Left cardiac atrium (tissue), 4 donors: Measurements from ENCODE around the gene GZMM. TPM values are rescaled to one million over a fixed set of nuclear protein-coding genes. Genes with fewer than 3 reads are reported as not detected.
A peak's percentile ranks its signal among the peaks of the same experiment; 100 is the strongest.

Experiments used
- ATAC-seq, 2 donors: fragments of 200-7000 bp; cut with Tn5 transposase; one replicate each; pipeline ENCODE4 v1.9.1; 2020; ENCODE audit warnings: mild to moderate bottlenecking in 2 of 2, moderate library complexity in 2 of 2
- DNase-seq: peaks from one replicate; pipeline ENCODE4 v3.0.0-alpha.2; 2020
- intact Hi-C, 2 donors: fragments of 100-400 bp; cut with DNase I; formaldehyde crosslinking; loops; one replicate each; pipeline versions ENCODE4 v1.14.1 to v1.15.1; 2022 to 2023
- total RNA-seq, 2 donors: library from RNA; stranded (reverse); fragmentation: NEBNext Ultra II Directional; extraction: Animal tissue kit (Norgen Biotek cat#: 25700); gene quantifications; one replicate each; pipeline ENCODE4 v1.2.1, GENCODE V29; 2021
- donor health status: DM: no; HTN: yes; CAD: no.
- donor health status: DM: no; HTN: yes; CAD: no; lungs with severe emphysema.
- donor health status: DM: yes; HTN: yes; CAD: no.
- donor health status: Dilated cardiomyopathy.

Gene GZMM
- total RNA-seq, 2 donors from 2014 or later = 0.81 to 1.1 TPM

DNA sequence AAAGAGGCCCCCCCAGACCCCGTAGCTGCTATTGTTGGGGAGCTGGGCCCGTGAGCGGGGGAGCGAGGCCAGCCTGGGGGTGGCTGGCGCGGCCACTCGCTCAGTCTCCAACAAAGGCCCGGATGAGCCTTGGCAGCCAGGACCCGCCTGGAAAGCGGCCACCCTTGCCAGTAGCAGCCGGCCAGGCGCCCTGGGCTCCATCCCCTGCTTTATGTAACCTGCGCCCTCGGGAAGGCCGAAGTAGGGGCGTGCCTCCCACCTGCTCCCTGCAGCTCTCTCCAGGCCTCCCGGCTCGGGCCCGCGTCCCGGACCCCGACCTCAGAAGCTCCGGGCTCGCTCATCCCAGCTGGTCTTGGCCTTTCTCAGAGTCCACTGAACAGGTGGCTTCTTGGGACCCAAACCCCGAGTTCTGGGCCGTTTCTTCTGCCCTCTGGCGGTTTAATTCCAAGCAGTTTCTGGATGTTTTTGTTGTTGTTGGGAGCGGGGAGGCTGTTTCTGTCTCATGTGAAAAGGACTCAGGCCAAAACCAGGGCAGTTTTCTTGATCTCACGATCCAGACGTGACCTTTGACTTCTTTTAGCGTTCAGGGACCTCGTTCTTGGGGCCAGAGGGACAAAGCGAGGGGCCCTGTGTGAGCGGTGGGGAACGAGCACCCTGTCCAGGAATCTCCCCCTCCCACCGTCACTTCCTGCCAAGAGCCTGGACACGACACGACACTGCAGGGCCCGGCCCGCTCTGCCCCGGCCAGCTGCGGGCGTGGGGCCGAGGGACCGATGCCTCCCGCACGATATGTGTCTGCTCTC lies 11.1 kb upstream of the GZMM start:
- intact Hi-C loops = loop anchor here in 1 of 2 donors (2.0 kb wide), 1 partner anchor 40 kb away; the partner anchor contains the start of gene BSG
- peak; percentile 83 for DNase-seq
- peak; percentile 57 to 68 for ATAC-seq

DNA sequence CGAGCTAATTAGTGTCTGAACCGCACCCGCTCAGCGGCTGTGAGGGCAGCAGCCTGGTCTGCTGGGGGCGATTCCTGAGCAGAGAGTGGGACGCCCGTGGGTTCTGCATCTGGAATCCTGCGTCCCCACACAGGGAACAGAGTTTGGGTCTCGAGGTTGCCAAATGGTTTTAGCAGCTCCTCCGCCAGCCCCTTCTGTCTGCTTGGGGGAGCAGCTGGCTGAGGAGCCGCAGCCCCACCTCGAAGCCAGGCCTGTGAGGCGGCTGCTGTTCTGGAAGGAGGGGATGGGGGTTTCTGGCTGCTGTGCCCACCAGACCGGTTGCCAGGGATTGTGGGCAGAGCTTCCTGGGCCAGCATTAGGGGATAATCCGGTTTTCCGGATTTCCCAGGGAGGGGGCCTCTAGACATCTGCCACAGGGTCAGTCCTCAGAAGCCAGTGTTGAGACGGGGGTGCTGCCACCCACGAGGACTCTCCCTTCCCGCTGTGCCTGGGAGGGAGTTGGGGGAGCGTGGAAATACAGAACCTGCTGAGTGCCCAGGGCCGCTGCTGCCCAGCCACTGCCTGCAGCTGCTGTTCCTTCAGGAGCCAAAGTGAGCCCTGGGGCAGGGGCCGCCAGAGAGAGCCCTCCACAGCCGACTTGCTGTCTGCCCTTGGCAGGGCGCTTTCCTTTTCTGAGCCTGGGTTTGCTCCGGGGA lies 10.3 kb upstream of the GZMM start:
- no peak for ATAC-seq
- no peak for DNase-seq
- intact Hi-C loops = loop anchor here in 1 of 2 donors (2.0 kb wide), 1 partner anchor 39 kb away; the partner anchor contains the start of gene BSG

DNA sequence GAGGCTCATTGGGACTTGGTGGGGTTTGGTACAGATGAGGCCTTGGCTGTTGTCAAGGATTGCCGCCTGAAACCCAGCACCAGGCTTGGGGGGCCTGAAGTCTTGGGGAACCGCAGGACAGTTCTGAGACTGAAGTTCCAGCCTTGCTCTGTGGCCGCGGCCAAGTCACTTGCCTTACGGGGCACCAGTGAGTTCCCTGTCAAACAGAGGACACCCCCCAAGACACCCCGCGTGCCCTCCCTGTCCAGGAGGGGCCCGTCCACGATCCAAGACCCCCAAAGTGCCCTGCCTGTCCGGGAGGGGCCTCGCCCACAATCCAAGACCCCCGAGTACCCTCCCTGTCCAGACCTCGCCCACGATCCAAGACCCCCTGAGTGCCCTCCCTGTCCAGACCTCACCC lies 9.8 kb upstream of the GZMM start:
- intact Hi-C loops = no loop called here
- no peak for DNase-seq
- ATAC-seq = no peak

DNA sequence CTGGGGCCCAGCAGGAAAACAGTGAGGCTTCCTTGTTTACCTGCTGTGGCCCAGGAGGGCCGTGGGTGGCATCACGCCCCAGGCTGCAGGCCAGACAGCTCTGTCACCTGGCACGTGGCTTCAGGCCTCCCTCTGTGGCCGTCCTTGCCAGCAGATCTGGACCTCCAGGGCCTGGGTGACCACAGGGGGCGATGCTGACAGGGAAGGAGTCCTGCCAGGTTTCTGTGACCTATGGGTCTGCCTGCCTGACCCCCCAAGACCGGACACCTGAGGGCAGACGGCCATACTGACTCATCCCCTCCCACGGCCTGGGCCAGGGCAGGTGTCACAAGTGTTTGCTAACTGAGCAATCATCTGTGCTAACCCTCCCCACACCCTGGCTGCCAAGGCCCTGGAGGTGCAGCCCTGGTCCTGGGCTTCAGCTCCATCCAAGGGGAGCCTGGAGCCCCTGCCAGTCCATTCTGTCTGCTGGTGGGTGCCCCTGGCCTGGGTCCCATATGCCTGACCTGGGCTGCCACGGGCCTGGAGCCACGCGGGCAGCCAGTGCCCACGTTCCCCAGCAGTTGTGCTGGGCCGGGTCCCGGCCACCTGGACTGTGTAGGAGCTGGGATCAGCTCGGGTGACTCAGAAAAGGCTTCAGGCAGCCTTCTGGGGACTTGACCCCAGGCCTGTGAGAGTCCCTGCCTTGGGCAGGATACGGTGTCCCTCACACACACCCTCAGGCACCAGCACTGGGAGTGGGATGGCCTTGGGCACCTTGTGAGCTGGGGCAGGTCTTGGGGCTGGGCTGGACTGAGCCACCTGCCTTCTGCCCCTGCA lies 8.6 kb upstream of the GZMM start:
- intact Hi-C loops = no loop called here
- ATAC-seq (no peak), DNase-seq (no peak)

DNA sequence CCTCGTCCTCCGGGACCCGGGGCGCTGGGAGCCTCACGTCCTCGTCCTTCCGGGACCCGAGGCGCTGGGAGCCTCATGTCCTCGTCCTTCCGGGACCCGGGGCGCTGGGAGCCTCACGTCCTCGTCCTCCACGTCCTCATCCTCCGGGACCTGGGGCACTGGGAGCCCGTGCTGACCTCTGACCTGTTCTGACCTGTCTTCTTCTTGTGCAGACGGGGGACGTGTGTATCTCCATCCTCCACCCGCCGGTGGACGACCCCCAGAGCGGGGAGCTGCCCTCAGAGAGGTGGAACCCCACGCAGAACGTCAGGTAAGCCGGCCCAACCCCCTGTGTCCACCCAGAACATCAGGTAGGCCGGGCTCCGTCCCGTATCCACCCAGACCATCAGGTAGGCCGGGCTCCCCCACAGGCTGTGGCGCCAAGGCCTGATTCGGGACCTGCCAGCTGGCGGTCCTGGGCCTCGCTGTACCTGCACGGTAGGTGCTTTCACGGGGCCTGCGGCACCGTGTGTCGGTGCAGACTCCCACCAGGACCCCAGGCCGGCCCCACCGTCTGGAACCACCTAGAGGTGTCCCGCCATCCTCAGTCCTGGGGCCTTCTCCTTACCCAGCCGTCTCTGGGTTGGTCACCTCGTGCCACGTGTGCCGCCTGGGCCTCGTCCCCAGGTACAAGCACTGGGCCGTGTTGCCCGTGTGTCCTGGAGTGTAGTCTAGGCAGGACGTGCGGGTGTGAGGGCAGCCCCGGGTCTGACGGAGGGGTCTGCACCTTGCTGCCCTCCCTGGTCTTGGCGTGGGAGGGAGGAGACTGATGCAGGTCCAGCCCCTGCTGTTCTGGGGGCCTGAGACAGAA lies 7.6 kb upstream of the GZMM start:
- intact Hi-C loops = no loop called here
- ATAC-seq = no peak
- no peak for DNase-seq

DNA sequence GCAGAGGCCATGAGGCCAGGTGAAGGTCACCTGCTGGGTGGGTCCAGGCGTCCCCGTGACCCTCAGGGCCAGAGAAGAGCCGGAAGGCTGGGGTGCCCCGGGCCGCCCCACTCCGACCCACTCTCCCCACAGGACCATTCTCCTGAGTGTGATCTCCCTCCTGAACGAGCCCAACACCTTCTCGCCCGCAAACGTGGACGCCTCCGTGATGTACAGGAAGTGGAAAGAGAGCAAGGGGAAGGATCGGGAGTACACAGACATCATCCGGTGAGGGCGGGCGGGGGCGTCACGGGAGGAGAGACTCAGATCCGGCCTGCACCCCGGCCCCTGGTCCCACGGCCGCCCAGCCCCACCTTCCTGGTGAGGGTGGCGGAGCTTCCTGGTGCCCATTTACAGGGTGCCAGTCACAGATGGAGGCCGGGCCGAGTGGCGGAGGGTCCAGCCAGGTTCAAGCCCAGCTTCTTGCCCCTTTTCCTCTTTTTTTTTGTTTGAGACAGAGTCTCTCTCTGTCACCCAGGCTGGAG lies 6.9 kb upstream of the GZMM start:
- intact Hi-C loops = no loop called here
- no peak for DNase-seq

DNA sequence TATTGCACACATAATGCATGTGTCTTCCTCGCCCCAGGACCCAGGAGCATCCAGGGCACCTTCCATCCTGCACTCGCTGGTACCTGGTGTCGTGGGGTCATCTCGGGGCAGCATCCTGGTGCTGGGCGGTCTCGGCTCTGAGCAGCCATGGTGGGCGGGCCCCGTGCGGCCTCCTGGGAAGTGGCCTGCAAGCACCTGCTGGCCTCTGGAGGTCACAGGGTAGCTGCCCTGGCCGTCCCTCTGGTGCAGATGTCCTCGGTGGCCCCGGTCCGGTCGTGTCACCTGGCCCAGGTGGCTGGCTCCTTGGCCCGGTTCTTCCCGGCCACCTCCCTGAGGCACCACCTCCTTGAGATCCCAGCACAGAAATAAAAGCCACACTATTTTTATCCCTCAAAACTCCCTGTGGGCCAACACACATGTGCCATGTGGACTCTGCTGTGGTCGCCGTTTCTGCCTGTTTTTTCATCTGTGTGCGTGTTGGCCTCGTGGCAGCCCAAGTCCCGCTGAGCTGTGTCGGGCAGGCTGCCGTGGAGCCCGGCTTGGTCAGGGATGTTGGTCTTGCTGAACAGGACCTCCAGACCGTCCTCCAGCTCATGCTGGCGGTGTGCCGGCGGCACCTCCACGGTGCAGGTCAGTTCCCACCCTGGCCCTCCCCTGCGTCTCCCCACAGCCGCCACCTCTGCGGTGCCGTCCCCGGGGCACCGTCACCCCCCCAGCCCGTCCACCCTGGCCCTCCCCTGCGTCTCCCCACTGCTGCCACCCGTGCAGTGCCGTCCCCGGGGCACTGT lies 5.0 kb upstream of the GZMM start:
- ATAC-seq = no peak
- no peak for DNase-seq
- intact Hi-C loops = no loop called here

More for the DNA sequence above, 6.9 kb upstream of the GZMM start:
- ATAC-seq = no peak

DNA sequence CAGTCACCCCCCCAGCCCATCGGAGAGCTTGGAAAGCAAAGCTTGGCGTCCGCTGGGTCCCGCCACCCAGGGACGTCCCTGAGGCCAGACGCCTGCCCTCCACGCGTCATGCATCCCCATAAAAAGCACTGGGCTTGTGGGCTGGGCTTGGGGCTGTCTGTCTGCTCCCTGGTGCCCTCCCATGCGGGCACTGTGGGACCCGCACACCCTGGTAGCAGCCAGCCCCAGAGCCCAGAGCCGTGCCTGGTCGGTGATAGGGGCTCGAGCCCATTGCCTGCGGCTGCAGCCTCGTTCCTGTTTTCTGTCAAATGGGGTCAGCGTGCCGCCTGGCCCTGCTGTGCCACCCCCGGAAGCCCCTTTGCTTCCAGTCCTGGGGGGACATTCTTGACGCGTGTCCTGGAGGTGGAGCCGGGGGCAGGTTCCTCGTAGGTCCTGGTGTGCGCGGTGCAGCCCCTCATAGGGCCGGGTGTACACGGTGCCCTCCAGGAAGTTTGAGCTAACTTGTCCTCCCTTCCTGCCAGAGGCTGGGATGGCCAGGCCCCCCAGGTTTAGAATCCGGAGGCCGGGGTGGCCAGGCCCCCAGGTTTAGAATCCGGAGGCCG lies 4.3 kb upstream of the GZMM start:
- DNase-seq = no peak
- intact Hi-C loops = no loop called here
- peak in 1 of 2 donors; percentile 48 for ATAC-seq

DNA sequence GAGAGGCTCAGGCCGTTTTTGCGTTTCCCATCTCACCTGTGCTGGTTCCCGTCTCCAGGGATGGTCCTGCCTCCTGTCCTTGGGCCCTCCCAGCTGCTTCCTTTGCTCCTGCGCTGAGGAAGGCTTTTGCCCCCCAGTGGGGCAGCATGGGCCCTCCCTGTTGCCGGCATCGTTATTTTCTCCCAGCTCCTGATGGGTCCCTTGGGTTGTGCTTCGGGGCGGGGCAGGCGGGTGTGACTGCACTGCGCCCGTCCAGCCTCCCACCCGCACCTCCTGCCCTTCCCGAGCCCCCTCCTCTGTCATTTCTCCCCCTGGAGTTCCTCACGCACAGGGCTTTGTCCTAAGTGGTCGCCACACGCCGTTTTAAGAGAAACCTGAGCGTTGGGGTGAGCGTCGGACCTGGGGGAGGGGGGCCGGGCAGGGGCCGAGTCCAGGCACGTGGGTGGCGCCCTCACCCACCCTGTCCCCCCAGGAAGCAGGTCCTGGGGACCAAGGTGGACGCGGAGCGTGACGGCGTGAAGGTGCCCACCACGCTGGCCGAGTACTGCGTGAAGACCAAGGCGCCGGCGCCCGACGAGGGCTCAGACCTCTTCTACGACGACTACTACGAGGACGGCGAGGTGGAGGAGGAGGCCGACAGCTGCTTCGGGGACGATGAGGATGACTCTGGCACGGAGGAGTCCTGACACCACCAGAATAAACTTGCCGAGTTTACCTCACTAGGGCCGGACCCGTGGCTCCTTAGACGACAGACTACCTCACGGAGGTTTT lies 2.8 kb upstream of the GZMM start:
- DNase-seq (no peak), ATAC-seq (no peak)
- intact Hi-C loops = no loop called here

DNA sequence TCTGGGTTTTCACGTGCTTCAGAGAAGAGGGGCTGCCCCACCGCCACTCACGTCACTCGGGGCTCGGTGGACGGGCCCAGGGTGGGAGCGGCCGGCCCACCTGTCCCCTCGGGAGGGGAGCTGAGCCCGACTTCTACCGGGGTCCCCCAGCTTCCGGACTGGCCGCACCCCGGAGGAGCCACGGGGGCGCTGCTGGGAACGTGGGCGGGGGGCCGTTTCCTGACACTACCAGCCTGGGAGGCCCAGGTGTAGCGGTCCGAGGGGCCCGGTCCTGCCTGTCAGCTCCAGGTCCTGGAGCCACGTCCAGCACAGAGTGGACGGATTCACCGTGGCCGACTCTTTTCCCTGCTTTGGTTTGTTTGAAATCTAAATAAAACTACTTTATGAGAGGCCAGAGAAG lies 2.2 kb upstream of the GZMM start:
- intact Hi-C loops = no loop called here
- ATAC-seq (no peak), DNase-seq (no peak)

DNA sequence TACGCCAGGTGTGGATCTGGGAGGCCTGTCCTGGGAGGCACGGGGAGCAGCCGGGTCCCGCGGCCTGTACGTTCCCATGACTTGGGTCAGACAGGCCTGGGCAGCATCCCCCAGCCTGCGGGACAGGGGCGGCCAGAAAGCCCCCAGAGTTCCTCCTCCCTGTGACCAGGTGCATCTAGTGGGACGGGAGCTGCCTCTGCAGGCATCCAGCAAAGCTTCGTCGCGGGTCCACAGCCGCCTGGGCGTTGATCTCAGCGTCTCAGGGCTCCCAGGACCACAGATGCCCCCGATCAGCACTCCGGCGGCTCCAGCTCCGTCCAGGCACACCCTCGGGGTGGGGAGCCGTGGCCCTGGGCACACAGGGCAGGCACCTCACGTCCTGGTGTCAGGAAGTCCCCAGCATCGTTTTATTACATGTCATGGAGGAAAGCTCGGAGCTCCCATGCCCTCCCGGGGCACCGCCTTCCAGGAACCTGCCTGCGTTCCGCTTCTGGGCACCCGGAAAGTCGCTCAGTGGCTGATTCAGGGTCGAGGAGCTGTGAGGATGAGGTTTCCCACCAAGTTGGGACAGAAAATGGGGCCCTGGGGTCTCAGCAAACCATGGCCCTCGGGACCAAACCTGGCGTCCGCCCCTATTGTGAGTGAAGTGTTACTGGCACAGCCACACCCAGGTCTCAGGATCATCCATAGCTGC lies 1.5 kb upstream of the GZMM start:
- intact Hi-C loops = no loop called here
- no peak for ATAC-seq
- DNase-seq = no peak

DNA sequence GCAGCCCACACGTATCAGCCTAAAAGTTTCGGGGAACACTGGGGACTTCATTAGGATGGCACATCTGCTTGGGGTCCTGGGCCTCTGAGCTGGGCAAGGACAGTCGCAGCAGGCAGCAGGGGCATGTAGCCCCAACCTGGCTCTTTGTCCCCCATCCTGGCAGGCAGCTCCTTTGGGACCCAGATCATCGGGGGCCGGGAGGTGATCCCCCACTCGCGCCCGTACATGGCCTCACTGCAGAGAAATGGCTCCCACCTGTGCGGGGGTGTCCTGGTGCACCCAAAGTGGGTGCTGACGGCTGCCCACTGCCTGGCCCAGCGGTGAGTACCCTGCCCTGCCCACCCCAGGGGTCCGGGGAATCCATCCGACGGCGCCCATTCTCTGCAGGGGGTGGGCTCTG lies 3.3 kb downstream of the GZMM start:
- ATAC-seq (no peak), DNase-seq (no peak)
- intact Hi-C loops = no loop called here

DNA sequence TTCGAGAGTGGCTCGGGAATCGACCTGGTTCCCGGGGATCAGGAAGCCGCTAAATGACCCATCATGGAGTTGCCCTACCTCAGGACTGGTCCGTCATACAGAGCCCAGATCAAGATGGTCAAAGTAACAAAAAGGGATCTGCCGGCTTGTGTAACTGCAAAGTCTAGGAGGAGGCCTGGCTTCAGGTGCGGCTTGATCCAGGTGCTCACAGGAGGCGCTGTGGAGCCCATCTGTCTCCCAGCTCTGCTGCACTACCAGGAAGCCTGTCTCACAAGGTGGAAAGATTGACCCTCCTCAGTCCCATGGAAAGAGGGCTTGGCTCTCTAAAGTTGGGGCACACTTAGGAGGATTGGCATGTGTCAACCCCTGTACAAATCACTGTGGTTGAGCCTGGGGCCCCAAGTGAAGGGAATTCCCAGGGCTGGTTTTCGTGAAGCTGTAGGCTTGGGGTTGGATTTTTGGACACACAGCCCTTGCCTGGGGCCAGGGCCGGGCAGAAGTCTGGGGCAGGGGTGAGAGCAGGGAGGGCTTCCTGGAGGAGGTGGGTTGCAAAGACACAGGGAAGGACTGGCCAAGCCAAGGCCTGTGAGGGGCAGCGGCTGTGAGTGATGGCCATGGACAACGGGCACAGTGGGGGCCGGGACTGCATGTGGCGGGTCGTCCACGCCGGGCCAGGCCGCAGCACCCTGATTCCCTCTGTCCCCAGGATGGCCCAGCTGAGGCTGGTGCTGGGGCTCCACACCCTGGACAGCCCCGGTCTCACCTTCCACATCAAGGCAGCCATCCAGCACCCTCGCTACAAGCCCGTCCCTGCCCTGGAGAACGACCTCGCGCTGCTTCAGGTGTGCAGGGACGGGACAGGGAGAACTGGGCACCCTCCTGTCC lies 4.2 kb downstream of the GZMM start:
- DNase-seq (no peak), ATAC-seq (no peak)
- intact Hi-C loops = no loop called here

DNA sequence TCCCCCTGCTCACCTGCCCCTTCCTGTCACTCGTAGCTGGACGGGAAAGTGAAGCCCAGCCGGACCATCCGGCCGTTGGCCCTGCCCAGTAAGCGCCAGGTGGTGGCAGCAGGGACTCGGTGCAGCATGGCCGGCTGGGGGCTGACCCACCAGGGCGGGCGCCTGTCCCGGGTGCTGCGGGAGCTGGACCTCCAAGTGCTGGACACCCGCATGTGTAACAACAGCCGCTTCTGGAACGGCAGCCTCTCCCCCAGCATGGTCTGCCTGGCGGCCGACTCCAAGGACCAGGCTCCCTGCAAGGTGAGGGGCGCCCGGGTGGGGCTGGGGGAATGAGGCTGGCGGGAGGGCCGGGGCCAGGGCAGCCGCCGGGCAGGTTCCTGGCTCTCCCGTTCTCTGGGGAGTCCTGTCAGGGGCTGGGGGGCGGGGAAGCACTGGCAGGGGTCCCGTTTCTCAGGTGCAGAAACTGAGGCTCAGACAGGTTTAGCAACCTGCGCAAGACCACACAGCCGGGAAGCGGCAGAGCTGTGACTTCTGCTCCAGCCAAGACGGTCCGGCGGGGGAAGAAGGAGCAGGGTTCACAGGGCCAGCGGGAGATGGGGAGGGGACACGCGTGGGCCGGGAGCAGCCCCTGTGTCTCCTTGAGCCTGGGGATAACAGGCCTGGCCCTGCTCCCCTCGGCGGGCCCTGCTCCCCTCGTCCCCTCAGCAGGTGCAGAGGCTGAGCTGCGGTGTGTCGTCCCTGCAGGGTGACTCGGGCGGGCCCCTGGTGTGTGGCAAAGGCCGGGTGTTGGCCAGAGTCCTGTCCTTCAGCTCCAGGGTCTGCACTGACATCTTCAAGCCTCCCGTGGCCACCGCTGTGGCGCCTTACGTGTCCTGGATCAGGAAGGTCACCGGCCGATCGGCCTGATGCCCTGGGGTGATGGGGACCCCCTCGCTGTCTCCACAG lies 5.3 kb downstream of the GZMM start:
- ATAC-seq = no peak
- intact Hi-C loops = no loop called here
- DNase-seq = no peak
